T-helper 1 cell treated with Interleukin-12 subunit alpha and Interleukin-12 subunit beta and Interleukin-4 antibody, amounts not matched to agents 30 μg/mL and 1 μg/mL, for 36 hours (primary cell): ENCODE data around the gene ANKRD2.
A peak's percentile ranks its signal among the peaks of the same experiment; 100 is the strongest.

Experiments used
- H3K27ac Mint-ChIP-seq: one replicate; pipeline ENCODE4 v1.8.0; 2021; ENCODE audit warnings: mild to moderate bottlenecking, mixed read lengths
- H3K27me3 Mint-ChIP-seq: one replicate; pipeline ENCODE4 v1.8.0; 2021; ENCODE audit warnings: low read depth, mixed read lengths
- H3K36me3 Mint-ChIP-seq: one replicate; pipeline ENCODE4 v1.8.0; 2021; ENCODE audit warnings: low read depth, mixed read lengths
- H3K4me1 Mint-ChIP-seq: one replicate; pipeline ENCODE4 v1.8.0; 2021; ENCODE audit warnings: low read depth, mixed read lengths
- H3K4me3 Mint-ChIP-seq: one replicate; pipeline ENCODE4 v1.8.0; 2021; ENCODE audit warnings: mild to moderate bottlenecking, moderate library complexity, mixed read lengths
- H3K9me3 Mint-ChIP-seq: one replicate; pipeline ENCODE4 v1.8.0; 2021; ENCODE audit warnings: mixed read lengths

The ANKRD2 gene

GRCh38 chr10:97590082-97590747, 17.6 kb downstream of the ANKRD2 start:
- Mint-ChIP-seq H3K9me3 (no peaks in the 10 kb centered on the region), H3K36me3 (no peaks in the 10 kb centered on the region), H3K4me3 (no peak overlapping the region), H3K27me3 (no peaks in the 10 kb centered on the region), H3K27ac (peak overlapping the region; percentile 52), H3K4me1 (peaks cover 12% of the 10 kb centered on the region)

GRCh38 chr10:97590748-97591495, 18.3 kb downstream of the ANKRD2 start:
- Mint-ChIP-seq H3K27me3 (no peaks in the 10 kb centered on the region), H3K4me3 (no peak overlapping the region), H3K27ac (peak overlapping the region; percentile 52), H3K4me1 (peaks cover 12% of the 10 kb centered on the region), H3K36me3 (no peaks in the 10 kb centered on the region), H3K9me3 (no peaks in the 10 kb centered on the region)

GRCh38 chr10:97593421-97593820, 20.8 kb downstream of the ANKRD2 start:
- Mint-ChIP-seq H3K9me3 (no peaks in the 10 kb centered on the region), H3K27me3 (no peaks in the 10 kb centered on the region), H3K4me1 (peaks cover 12% of the 10 kb centered on the region), H3K36me3 (no peaks in the 10 kb centered on the region), H3K4me3 (no peak overlapping the region), H3K27ac (no peak overlapping the region)

- H3K27ac Mint-ChIP-seq: no peak overlapping the region
- H3K27me3 Mint-ChIP-seq: no peaks in the 10 kb centered on the region
- H3K9me3 Mint-ChIP-seq: no peaks in the 10 kb centered on the region
- H3K4me1 Mint-ChIP-seq: no peaks in the 10 kb centered on the region
- no peaks in the 10 kb centered on the region for H3K36me3 Mint-ChIP-seq
- H3K4me3 Mint-ChIP-seq: no peak overlapping the region
Measured at GRCh38 chr10:97596101-97597082, 23.8 kb downstream of the ANKRD2 start.

GRCh38 chr10:97597778-97598177, 25.2 kb downstream of the ANKRD2 start:
- no peaks in the 10 kb centered on the region for H3K36me3 Mint-ChIP-seq
- H3K4me1 Mint-ChIP-seq: no peaks in the 10 kb centered on the region
- H3K27me3 Mint-ChIP-seq: no peaks in the 10 kb centered on the region
- H3K27ac Mint-ChIP-seq: no peak overlapping the region
- H3K4me3 Mint-ChIP-seq: no peak overlapping the region
- H3K9me3 Mint-ChIP-seq: no peaks in the 10 kb centered on the region

GRCh38 chr10:97598407-97599271, 26.1 kb downstream of the ANKRD2 start:
- Mint-ChIP-seq H3K9me3 (no peaks in the 10 kb centered on the region), H3K4me3 (no peak overlapping the region), H3K27ac (no peak overlapping the region)

GRCh38 chr10:97599272-97599619, 26.7 kb downstream of the ANKRD2 start:
- H3K4me3 Mint-ChIP-seq: no peak overlapping the region
- no peaks in the 10 kb centered on the region for H3K36me3 Mint-ChIP-seq
- H3K9me3 Mint-ChIP-seq: no peaks in the 10 kb centered on the region
- no peak overlapping the region for H3K27ac Mint-ChIP-seq
- H3K27me3 Mint-ChIP-seq: no peaks in the 10 kb centered on the region
- no peaks in the 10 kb centered on the region for H3K4me1 Mint-ChIP-seq

More at GRCh38 chr10:97598407-97599271, 26.1 kb downstream of the ANKRD2 start:
- H3K36me3 Mint-ChIP-seq: no peaks in the 10 kb centered on the region
- H3K4me1 Mint-ChIP-seq: no peaks in the 10 kb centered on the region
- no peaks in the 10 kb centered on the region for H3K27me3 Mint-ChIP-seq

- Mint-ChIP-seq H3K9me3 (no peaks in the 10 kb centered on the region), H3K4me3 (no peak overlapping the region), H3K27me3 (no peaks in the 10 kb centered on the region), H3K27ac (no peak overlapping the region), H3K36me3 (no peaks in the 10 kb centered on the region), H3K4me1 (no peaks in the 10 kb centered on the region)
Measured at GRCh38 chr10:97600616-97601015, 28.0 kb downstream of the ANKRD2 start.

GRCh38 chr10:97601268-97602215, 29.0 kb downstream of the ANKRD2 start:
- Mint-ChIP-seq H3K4me3 (no peak overlapping the region), H3K9me3 (no peaks in the 10 kb centered on the region), H3K36me3 (no peaks in the 10 kb centered on the region), H3K4me1 (no peaks in the 10 kb centered on the region), H3K27me3 (no peaks in the 10 kb centered on the region), H3K27ac (no peak overlapping the region)

GRCh38 chr10:97607095-97607636, 34.6 kb downstream of the ANKRD2 start:
- Mint-ChIP-seq H3K36me3 (no peaks in the 10 kb centered on the region), H3K4me3 (no peak overlapping the region), H3K27ac (no peak overlapping the region), H3K4me1 (no peaks in the 10 kb centered on the region), H3K9me3 (no peaks in the 10 kb centered on the region), H3K27me3 (no peaks in the 10 kb centered on the region)

- H3K36me3 Mint-ChIP-seq: no peaks in the 10 kb centered on the region
- H3K4me3 Mint-ChIP-seq: no peak overlapping the region
- no peaks in the 10 kb centered on the region for H3K4me1 Mint-ChIP-seq
- no peak overlapping the region for H3K27ac Mint-ChIP-seq
- H3K9me3 Mint-ChIP-seq: no peaks in the 10 kb centered on the region
- no peaks in the 10 kb centered on the region for H3K27me3 Mint-ChIP-seq
Measured at GRCh38 chr10:97608991-97609561, 36.5 kb downstream of the ANKRD2 start.

GRCh38 chr10:97611473-97611872, 38.9 kb downstream of the ANKRD2 start:
- Mint-ChIP-seq H3K4me1 (no peaks in the 10 kb centered on the region), H3K9me3 (no peaks in the 10 kb centered on the region), H3K4me3 (no peak overlapping the region), H3K36me3 (no peaks in the 10 kb centered on the region), H3K27me3 (no peaks in the 10 kb centered on the region), H3K27ac (no peak overlapping the region)

GRCh38 chr10:97612386-97612785, 39.8 kb downstream of the ANKRD2 start:
- no peak overlapping the region for H3K4me3 Mint-ChIP-seq
- no peaks in the 10 kb centered on the region for H3K36me3 Mint-ChIP-seq

More at GRCh38 chr10:97612386-97612785, 39.8 kb downstream of the ANKRD2 start:
- H3K27ac Mint-ChIP-seq: no peak overlapping the region
- no peaks in the 10 kb centered on the region for H3K27me3 Mint-ChIP-seq
- H3K4me1 Mint-ChIP-seq: no peaks in the 10 kb centered on the region
- H3K9me3 Mint-ChIP-seq: no peaks in the 10 kb centered on the region
